ENCODE measurements around the gene SLC39A2. TPM values are rescaled to one million over a fixed set of nuclear protein-coding genes. Genes with fewer than 3 reads are reported as not detected.

Gene SLC39A2
- total RNA-seq, 1 experiment from 2014 or later: not detected

DNA sequence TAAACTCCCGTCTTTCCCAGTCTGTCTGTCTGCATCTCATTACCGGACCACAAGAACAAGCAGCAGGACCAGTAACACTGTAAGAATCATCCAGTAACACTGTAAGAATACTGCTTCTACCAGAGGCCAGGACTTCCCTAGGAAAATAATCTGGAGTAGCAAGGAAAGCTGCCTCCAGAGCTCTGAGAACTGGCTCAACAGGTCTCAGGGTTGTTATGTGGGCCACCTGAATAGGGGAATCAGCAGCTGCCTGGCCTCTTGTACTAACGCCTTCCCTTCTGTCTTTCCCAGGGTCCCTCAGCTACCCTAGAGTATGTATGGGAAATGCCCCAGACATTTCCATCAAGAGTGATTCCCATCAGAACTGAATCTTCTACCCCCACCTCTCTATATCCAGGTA lies 954 bp upstream of the SLC39A2 start:
- TF ChIP-seq EZH2 (IDR thresholded peaks at IDR 0.05; ENCODE audit: low read length, unreplicated experiment): no peak
- no peak for TF ChIP-seq CTCF (conservative IDR thresholded peaks at IDR 0.05; ENCODE audit: low read depth, low read length)
- TF ChIP-seq EZH2phosphoT487 (IDR thresholded peaks at IDR 0.05; ENCODE audit: borderline replicate concordance, low read length): no peak
- Histone ChIP-seq H3K27me3 (ENCODE audit: low read length) (no peaks in the 10 kb centered on the region), H3F3A (ENCODE audit: low read length, unreplicated experiment) (no peaks in the 10 kb centered on the region), H2AFZ (ENCODE audit: low read length) (no peak overlapping the region), H4K20me1 (ENCODE audit: low read length) (no peaks in the 10 kb centered on the region), H3K4me2 (ENCODE audit: low read length) (no peak overlapping the region), H3K79me2 (ENCODE audit: low read length) (no peaks in the 10 kb centered on the region), H3K27ac (ENCODE audit: low read length) (no peak overlapping the region), H3K9me3 (ENCODE audit: low read length) (no peaks in the 10 kb centered on the region), H3K9me2 (replicated peaks; ENCODE audit: low read length) (no peaks in the 10 kb centered on the region), H3K4me1 (ENCODE audit: insufficient read depth, low read length) (no peaks in the 10 kb centered on the region; the same call in 1 of the 2 replicates), H3K36me3 (ENCODE audit: low read depth, low read length) (peaks cover 29% of the 10 kb centered on the region), H3K4me3 (ENCODE audit: low read length) (no peak overlapping the region), H3K9ac (ENCODE audit: low read length) (no peak overlapping the region)
- DNase-seq (no peak), ATAC-seq (no peak)
- intact Hi-C loops (cut with micrococcal nuclease): no loop called here
- ChIA-PET CTCF (interaction anchor here (0.6 to 1.2 kb wide), 2 partner anchors 16 to 336 kb away, joined by 3 to 5 read pairs; no protein-coding TSS in a partner anchor), POLR2A (ENCODE audit: unreplicated experiment) (no interaction called here)
- BruUV-seq (replicated peaks): no TSS peak

DNA sequence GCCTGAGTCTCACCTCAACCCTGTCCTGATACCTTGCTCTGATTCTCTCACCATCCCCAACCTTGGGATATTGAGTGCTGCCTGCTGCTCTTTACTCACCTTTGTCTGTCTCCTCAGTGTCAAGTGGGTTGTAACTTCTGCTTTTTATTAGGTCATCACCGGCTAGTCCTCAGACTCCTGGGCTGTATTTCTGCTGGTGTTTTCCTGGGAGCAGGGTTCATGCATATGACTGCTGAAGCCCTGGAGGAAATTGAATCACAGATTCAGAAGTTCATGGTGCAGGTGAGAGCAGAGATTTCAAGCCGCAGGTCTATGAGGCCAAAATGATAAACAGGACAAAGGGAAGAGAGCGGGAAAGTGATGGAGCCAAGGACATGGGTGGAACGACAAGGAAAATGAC lies 498 bp downstream of the SLC39A2 start:
- Histone ChIP-seq H3K9ac (ENCODE audit: low read length) (no peak overlapping the region), H3K79me2 (ENCODE audit: low read length) (no peaks in the 10 kb centered on the region), H4K20me1 (ENCODE audit: low read length) (no peaks in the 10 kb centered on the region), H3K9me2 (replicated peaks; ENCODE audit: low read length) (no peaks in the 10 kb centered on the region), H3K36me3 (ENCODE audit: low read depth, low read length) (peaks cover 20% of the 10 kb centered on the region), H3K4me1 (ENCODE audit: insufficient read depth, low read length) (no peaks in the 10 kb centered on the region; the same call in 1 of the 2 replicates), H3K9me3 (ENCODE audit: low read length) (no peaks in the 10 kb centered on the region), H3K27me3 (ENCODE audit: low read length) (no peaks in the 10 kb centered on the region), H3K4me2 (ENCODE audit: low read length) (no peak overlapping the region), H3K4me3 (ENCODE audit: low read length) (no peak overlapping the region), H3F3A (ENCODE audit: low read length, unreplicated experiment) (no peaks in the 10 kb centered on the region), H2AFZ (ENCODE audit: low read length) (no peak overlapping the region), H3K27ac (ENCODE audit: low read length) (no peak overlapping the region)
- intact Hi-C loops (cut with micrococcal nuclease): no loop called here
- ATAC-seq: no peak
- ChIA-PET CTCF (no interaction called here), POLR2A (ENCODE audit: unreplicated experiment) (no interaction called here)
- TF ChIP-seq EZH2 (IDR thresholded peaks at IDR 0.05; ENCODE audit: low read length, unreplicated experiment): no peak
- no peak for TF ChIP-seq EZH2phosphoT487 (IDR thresholded peaks at IDR 0.05; ENCODE audit: borderline replicate concordance, low read length)
- no peak for TF ChIP-seq CTCF (conservative IDR thresholded peaks at IDR 0.05; ENCODE audit: low read depth, low read length)
- DNase-seq: no peak
- BruUV-seq (replicated peaks): no TSS peak

DNA sequence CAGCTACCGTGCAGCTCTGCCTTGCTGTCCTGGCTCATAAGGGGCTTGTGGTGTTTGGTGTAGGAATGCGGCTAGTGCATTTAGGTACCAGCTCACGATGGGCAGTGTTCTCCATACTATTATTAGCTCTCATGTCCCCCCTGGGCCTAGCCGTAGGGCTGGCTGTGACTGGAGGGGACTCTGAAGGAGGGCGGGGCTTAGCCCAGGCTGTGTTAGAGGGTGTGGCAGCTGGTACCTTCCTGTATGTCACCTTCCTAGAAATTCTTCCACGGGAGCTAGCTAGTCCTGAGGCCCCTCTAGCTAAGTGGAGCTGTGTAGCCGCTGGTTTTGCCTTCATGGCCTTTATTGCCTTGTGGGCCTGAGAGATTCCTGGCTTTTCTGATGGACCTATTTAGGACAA lies 2.1 kb downstream of the SLC39A2 start:
- no TSS peak for BruUV-seq (replicated peaks)
- no peak overlapping the region for H3K27ac ChIP-seq (ENCODE audit: low read length)

More for the DNA sequence above, 2.1 kb downstream of the SLC39A2 start:
- ChIA-PET POLR2A (ENCODE audit: unreplicated experiment) (no interaction called here), CTCF (interaction anchor here (1.3 kb wide), 1 partner anchor 30 kb away, joined by 7 read pairs; no protein-coding TSS in a partner anchor)
- H3K79me2 ChIP-seq (ENCODE audit: low read length): no peaks in the 10 kb centered on the region
- intact Hi-C loops (cut with micrococcal nuclease): no loop called here
- no peak overlapping the region for H2AFZ ChIP-seq (ENCODE audit: low read length)
- no peak overlapping the region for H3K9ac ChIP-seq (ENCODE audit: low read length)
- H3F3A ChIP-seq (ENCODE audit: low read length, unreplicated experiment): no peaks in the 10 kb centered on the region
- H4K20me1 ChIP-seq (ENCODE audit: low read length): no peaks in the 10 kb centered on the region
- TF ChIP-seq EZH2 (IDR thresholded peaks at IDR 0.05; ENCODE audit: low read length, unreplicated experiment) (no peak), EZH2phosphoT487 (IDR thresholded peaks at IDR 0.05; ENCODE audit: borderline replicate concordance, low read length) (no peak), CTCF (conservative IDR thresholded peaks at IDR 0.05; ENCODE audit: low read depth, low read length) (no peak)
- no peaks in the 10 kb centered on the region; the same call in 1 of the 2 replicates for H3K4me1 ChIP-seq (ENCODE audit: insufficient read depth, low read length)
- ATAC-seq (no peak), DNase-seq (no peak)
- H3K27me3 ChIP-seq (ENCODE audit: low read length): no peaks in the 10 kb centered on the region
- peaks cover 5% of the 10 kb centered on the region for H3K36me3 ChIP-seq (ENCODE audit: low read depth, low read length)
- no peak overlapping the region for H3K4me3 ChIP-seq (ENCODE audit: low read length)
- H3K9me3 ChIP-seq (ENCODE audit: low read length): no peaks in the 10 kb centered on the region
- no peaks in the 10 kb centered on the region for H3K9me2 ChIP-seq (replicated peaks; ENCODE audit: low read length)
- no peak overlapping the region for H3K4me2 ChIP-seq (ENCODE audit: low read length)

Measured in PC-3 (cell line).